ENCODE results near the gene CD24.

CD24 gene

DNA sequence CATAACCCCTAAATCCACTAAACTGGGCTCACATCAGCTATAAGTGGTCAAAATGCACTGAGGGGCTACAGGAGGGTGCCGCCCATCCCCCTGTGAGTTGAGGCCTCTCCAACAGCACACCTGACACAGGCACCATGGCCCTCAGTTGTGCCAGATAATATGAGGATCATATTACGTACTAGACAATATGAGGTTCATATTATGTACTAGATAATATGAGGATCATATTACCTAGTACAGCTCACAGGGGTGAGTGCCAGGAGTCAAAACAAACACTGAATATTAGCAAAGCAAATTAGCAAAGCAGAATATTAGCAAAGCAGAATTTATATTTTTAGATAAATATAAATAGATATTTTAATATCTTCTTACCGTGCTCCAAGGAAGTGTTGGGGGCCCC lies 35.3 kb downstream of the CD24 start:
- Histone ChIP-seq H3K14ac (ENCODE audit: low read length) (no peak overlapping the region), H2BK5ac (ENCODE audit: low read length) (no peak overlapping the region), H2BK12ac (ENCODE audit: low read length) (no peak overlapping the region), H3K27me3 (ENCODE audit: control insufficient read depth in 3 of 3, insufficient read depth in 3 of 3, low read depth in 1 of 3, low read length in 3 of 3) (peaks cover 0 to 4% (median 0%) of the 10 kb centered on the region in 3 experiments), H3K18ac (ENCODE audit: low read length) (no peak overlapping the region), H2AK5ac (ENCODE audit: low read depth, low read length) (no peak overlapping the region), H3K4me1 (ENCODE audit: control insufficient read depth in 2 of 2, insufficient read depth in 1 of 2, low read depth in 1 of 2, low read length in 2 of 2) (no peaks in the 10 kb centered on the region), H2BK15ac (ENCODE audit: low read length) (no peak overlapping the region), H3K79me1 (ENCODE audit: low read depth, low read length) (no peaks in the 10 kb centered on the region), H2AFZ (ENCODE audit: low read length) (no peak overlapping the region), H4K91ac (ENCODE audit: low read depth, low read length, poor library complexity) (no peak overlapping the region), H3K4ac (ENCODE audit: low read length) (no peak overlapping the region), H3K36me3 (replicated peaks in 1 of 2; ENCODE audit: control insufficient read depth in 2 of 2, insufficient read depth in 2 of 2, low read length in 2 of 2) (no peaks in the 10 kb centered on the region), H3K9ac (ENCODE audit: low read depth, low read length, poor library complexity) (no peak overlapping the region), H3K9me3 (replicated peaks in 1 of 2; ENCODE audit: control insufficient read depth in 2 of 2, insufficient read depth in 1 of 2, low read depth in 1 of 2, low read length in 2 of 2) (no peaks in the 10 kb centered on the region), H3K27ac (replicated peaks; ENCODE audit: low read length) (no peak overlapping the region), H3K23ac (ENCODE audit: low read depth, low read length, poor library complexity) (no peak overlapping the region), H4K8ac (ENCODE audit: low read depth, low read length) (no peak overlapping the region), H3K4me2 (ENCODE audit: insufficient read depth, low read length, poor library complexity, severe bottlenecking) (no peak overlapping the region), H2BK120ac (ENCODE audit: low read depth, low read length) (no peak overlapping the region), H3K4me3 (ENCODE audit: low read length in 2 of 2) (no peak overlapping the region)
- no peak for DNase-seq (ENCODE audit: low spot score)
- WGBS, 2 donors (ENCODE audit: extremely low coverage in 2 of 2, insufficient read length in 2 of 2, insufficient replicate concordance in 1 of 2), result no CpG with 5 or more reads among the region's 3 CpGs

DNA sequence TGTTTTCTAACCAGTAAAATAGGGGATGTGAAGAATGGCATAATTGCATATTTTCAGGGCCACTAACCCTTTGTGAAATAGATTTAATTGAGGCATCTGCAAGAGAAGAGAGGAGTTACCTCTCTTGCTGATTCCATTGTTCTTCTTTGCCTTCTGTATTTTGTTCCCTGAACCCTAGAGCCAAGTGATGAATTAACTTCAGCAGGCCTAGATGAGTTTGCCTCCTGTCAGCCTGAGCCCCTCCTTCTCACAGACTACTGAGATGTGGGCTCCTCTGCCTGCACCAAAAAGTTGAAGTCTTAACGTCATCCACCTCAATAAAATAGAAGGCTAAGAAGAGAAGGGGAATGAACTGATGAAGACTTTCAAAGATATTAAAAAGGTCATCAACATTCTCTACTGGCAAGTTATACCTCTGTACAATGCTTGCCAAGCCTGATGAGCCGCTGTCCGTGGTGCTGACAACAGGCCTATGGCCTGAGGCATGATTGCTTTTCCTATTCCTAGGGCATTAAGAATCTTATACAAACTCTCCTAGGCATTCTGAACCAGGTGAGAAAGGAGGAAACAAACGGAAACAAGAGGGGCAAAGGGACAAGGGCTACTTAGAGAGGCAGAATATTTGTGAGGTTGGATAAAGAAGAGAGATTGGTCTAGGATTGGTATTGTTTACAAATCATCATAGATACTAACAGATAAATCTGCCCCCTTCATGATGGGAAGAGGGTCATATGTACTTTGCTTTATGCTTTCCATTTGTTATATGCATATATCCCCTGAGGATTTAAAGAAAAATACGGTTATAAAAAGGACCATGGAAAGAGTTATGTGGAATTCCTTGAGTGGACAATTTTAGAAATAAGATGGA lies 46.8 kb downstream of the CD24 start:
- Histone ChIP-seq H2BK5ac (ENCODE audit: low read length) (no peak overlapping the region), H2BK12ac (ENCODE audit: low read length) (no peak overlapping the region), H3K18ac (ENCODE audit: low read length) (no peak overlapping the region), H3K23ac (ENCODE audit: low read depth, low read length, poor library complexity) (no peak overlapping the region), H2BK15ac (ENCODE audit: low read length) (no peak overlapping the region), H4K8ac (ENCODE audit: low read depth, low read length) (no peak overlapping the region), H3K14ac (ENCODE audit: low read length) (no peak overlapping the region), H3K36me3 (replicated peaks in 1 of 2; ENCODE audit: control insufficient read depth in 2 of 2, insufficient read depth in 2 of 2, low read length in 2 of 2) (no peaks in the 10 kb centered on the region), H4K91ac (ENCODE audit: low read depth, low read length, poor library complexity) (no peak overlapping the region), H3K79me1 (ENCODE audit: low read depth, low read length) (no peaks in the 10 kb centered on the region), H2BK120ac (ENCODE audit: low read depth, low read length) (no peak overlapping the region), H3K4me2 (ENCODE audit: insufficient read depth, low read length, poor library complexity, severe bottlenecking) (no peak overlapping the region), H2AK5ac (ENCODE audit: low read depth, low read length) (no peak overlapping the region), H3K4me1 (ENCODE audit: control insufficient read depth in 2 of 2, insufficient read depth in 1 of 2, low read depth in 1 of 2, low read length in 2 of 2) (no peaks in the 10 kb centered on the region), H2AFZ (ENCODE audit: low read length) (no peak overlapping the region), H3K9me3 (replicated peaks in 1 of 2; ENCODE audit: control insufficient read depth in 2 of 2, insufficient read depth in 1 of 2, low read depth in 1 of 2, low read length in 2 of 2) (no peaks in the 10 kb centered on the region), H3K4me3 (ENCODE audit: low read length in 2 of 2) (no peak overlapping the region), H3K27me3 (ENCODE audit: control insufficient read depth in 3 of 3, insufficient read depth in 3 of 3, low read depth in 1 of 3, low read length in 3 of 3) (peaks cover 0 to 15% (median 0%) of the 10 kb centered on the region in 3 experiments), H3K27ac (replicated peaks; ENCODE audit: low read length) (no peak overlapping the region), H3K4ac (ENCODE audit: low read length) (no peak overlapping the region), H3K9ac (ENCODE audit: low read depth, low read length, poor library complexity) (no peak overlapping the region)
- DNase-seq (ENCODE audit: low spot score), result peak; percentile 69
- WGBS, 2 donors (ENCODE audit: extremely low coverage in 2 of 2, insufficient read length in 2 of 2, insufficient replicate concordance in 1 of 2), result no CpG with 5 or more reads among the region's 5 CpGs

DNA sequence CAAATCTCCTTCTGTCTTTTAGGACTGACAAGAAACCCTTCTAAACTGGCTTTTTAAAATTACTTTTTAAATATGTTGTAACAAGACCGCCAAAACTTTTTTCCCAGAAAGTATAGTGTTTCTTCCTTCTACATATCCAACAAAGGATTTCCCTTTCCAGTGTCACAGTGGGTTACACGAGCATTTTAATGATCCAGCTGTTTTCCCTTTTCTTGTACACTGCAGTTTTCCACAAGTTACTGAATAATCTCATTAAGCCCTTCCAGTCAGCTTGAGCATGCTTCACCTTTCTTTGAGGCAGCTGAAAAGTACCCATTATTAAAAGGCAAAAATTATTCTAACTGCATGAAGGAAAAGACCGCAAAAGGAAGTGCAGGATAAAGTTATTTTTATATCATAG lies 48.6 kb downstream of the CD24 start:
- H4K8ac ChIP-seq (ENCODE audit: low read depth, low read length), result no peak overlapping the region
- no peaks in the 10 kb centered on the region for H3K4me1 ChIP-seq (ENCODE audit: control insufficient read depth in 2 of 2, insufficient read depth in 1 of 2, low read depth in 1 of 2, low read length in 2 of 2)
- no peak overlapping the region for H3K4me2 ChIP-seq (ENCODE audit: insufficient read depth, low read length, poor library complexity, severe bottlenecking)
- H3K23ac ChIP-seq (ENCODE audit: low read depth, low read length, poor library complexity), result no peak overlapping the region
- no peak overlapping the region for H2AFZ ChIP-seq (ENCODE audit: low read length)
- H3K4me3 ChIP-seq (ENCODE audit: low read length in 2 of 2), result no peak overlapping the region
- no peak overlapping the region for H3K27ac ChIP-seq (replicated peaks; ENCODE audit: low read length)
- no peak overlapping the region for H2AK5ac ChIP-seq (ENCODE audit: low read depth, low read length)
- H3K9me3 ChIP-seq (replicated peaks in 1 of 2; ENCODE audit: control insufficient read depth in 2 of 2, insufficient read depth in 1 of 2, low read depth in 1 of 2, low read length in 2 of 2), result no peaks in the 10 kb centered on the region
- no peak overlapping the region for H4K91ac ChIP-seq (ENCODE audit: low read depth, low read length, poor library complexity)
- H2BK12ac ChIP-seq (ENCODE audit: low read length), result no peak overlapping the region
- H3K14ac ChIP-seq (ENCODE audit: low read length), result no peak overlapping the region
- H2BK15ac ChIP-seq (ENCODE audit: low read length), result no peak overlapping the region
- H3K9ac ChIP-seq (ENCODE audit: low read depth, low read length, poor library complexity), result no peak overlapping the region
- DNase-seq (ENCODE audit: low spot score), result no peak
- no peak overlapping the region for H2BK120ac ChIP-seq (ENCODE audit: low read depth, low read length)
- no CpG with 5 or more reads among the region's 3 CpGs for WGBS, 2 donors (ENCODE audit: extremely low coverage in 2 of 2, insufficient read length in 2 of 2, insufficient replicate concordance in 1 of 2)
- H3K36me3 ChIP-seq (replicated peaks in 1 of 2; ENCODE audit: control insufficient read depth in 2 of 2, insufficient read depth in 2 of 2, low read length in 2 of 2), result no peaks in the 10 kb centered on the region
- peaks cover 0 to 15% (median 0%) of the 10 kb centered on the region in 3 experiments for H3K27me3 ChIP-seq (ENCODE audit: control insufficient read depth in 3 of 3, insufficient read depth in 3 of 3, low read depth in 1 of 3, low read length in 3 of 3)
- no peak overlapping the region for H2BK5ac ChIP-seq (ENCODE audit: low read length)
- no peaks in the 10 kb centered on the region for H3K79me1 ChIP-seq (ENCODE audit: low read depth, low read length)
- no peak overlapping the region for H3K4ac ChIP-seq (ENCODE audit: low read length)
- no peak overlapping the region for H3K18ac ChIP-seq (ENCODE audit: low read length)

DNA sequence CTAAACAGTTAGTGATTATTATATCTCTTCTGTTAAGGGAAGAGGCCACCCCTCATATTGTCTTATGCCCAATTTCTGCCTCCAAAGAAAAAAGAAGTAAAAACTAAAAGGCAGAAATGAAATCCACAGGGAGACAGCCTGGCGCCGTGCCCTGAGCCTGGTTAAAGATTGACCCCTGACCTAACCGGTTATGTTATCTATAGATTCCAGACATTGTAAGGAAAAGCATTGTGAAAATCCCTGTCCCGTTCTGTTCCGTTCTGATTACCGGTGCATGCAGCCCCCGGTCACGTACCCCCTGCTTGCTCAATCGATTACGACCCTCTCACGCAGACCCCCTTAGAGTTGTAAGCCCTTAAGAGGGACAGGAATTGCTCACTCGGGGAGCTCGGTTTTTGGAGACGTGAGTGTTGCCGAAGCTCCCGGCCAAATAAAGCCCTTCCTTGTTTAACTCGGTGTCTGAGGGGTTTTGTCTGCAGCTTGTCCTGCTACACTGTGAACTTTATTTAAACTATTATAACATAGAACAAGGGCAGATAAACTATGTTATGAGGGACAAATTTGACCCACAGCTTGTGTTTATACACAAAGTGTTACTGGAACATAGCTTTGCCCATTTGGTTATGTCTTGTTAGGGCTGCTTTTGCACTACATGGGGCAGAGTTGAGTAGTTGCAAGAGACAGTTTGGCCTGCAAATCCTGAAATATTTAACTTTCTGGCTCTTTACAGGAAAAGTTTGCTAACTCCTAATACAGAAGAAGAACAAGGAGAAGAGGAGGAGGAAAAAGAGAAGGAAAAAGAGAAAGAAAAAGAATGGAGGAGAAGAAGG lies 49.6 kb downstream of the CD24 start:
- Histone ChIP-seq H3K9ac (ENCODE audit: low read depth, low read length, poor library complexity) (no peak overlapping the region), H3K27ac (replicated peaks; ENCODE audit: low read length) (no peak overlapping the region), H2BK12ac (ENCODE audit: low read length) (no peak overlapping the region), H2BK120ac (ENCODE audit: low read depth, low read length) (no peak overlapping the region), H3K4me3 (ENCODE audit: low read length in 2 of 2) (no peak overlapping the region), H3K18ac (ENCODE audit: low read length) (no peak overlapping the region), H3K27me3 (ENCODE audit: control insufficient read depth in 3 of 3, insufficient read depth in 3 of 3, low read depth in 1 of 3, low read length in 3 of 3) (peaks cover 0 to 15% (median 0%) of the 10 kb centered on the region in 3 experiments), H2AK5ac (ENCODE audit: low read depth, low read length) (no peak overlapping the region), H3K9me3 (replicated peaks in 1 of 2; ENCODE audit: control insufficient read depth in 2 of 2, insufficient read depth in 1 of 2, low read depth in 1 of 2, low read length in 2 of 2) (no peaks in the 10 kb centered on the region), H3K4ac (ENCODE audit: low read length) (no peak overlapping the region), H4K91ac (ENCODE audit: low read depth, low read length, poor library complexity) (no peak overlapping the region), H3K4me2 (ENCODE audit: insufficient read depth, low read length, poor library complexity, severe bottlenecking) (no peak overlapping the region), H3K4me1 (ENCODE audit: control insufficient read depth in 2 of 2, insufficient read depth in 1 of 2, low read depth in 1 of 2, low read length in 2 of 2) (no peaks in the 10 kb centered on the region), H2BK15ac (ENCODE audit: low read length) (no peak overlapping the region), H3K36me3 (replicated peaks in 1 of 2; ENCODE audit: control insufficient read depth in 2 of 2, insufficient read depth in 2 of 2, low read length in 2 of 2) (no peaks in the 10 kb centered on the region), H4K8ac (ENCODE audit: low read depth, low read length) (no peak overlapping the region), H2AFZ (ENCODE audit: low read length) (no peak overlapping the region), H3K23ac (ENCODE audit: low read depth, low read length, poor library complexity) (no peak overlapping the region), H3K79me1 (ENCODE audit: low read depth, low read length) (no peaks in the 10 kb centered on the region), H3K14ac (ENCODE audit: low read length) (no peak overlapping the region), H2BK5ac (ENCODE audit: low read length) (no peak overlapping the region)
- DNase-seq (ENCODE audit: low spot score), result no peak
- WGBS, 2 donors (ENCODE audit: extremely low coverage in 2 of 2, insufficient read length in 2 of 2, insufficient replicate concordance in 1 of 2), result no CpG with 5 or more reads among the region's 17 CpGs
